ENCODE results near the gene MBD3L2B. TPM values are rescaled to one million over a fixed set of nuclear protein-coding genes. Genes with fewer than 3 reads are reported as not detected.

Gene MBD3L2B
- total and polyA plus RNA-seq, 2 experiments from 2014 or later: not detected

- TF ChIP-seq REST (IDR thresholded peaks at IDR 0.05; ENCODE audit: unreplicated experiment) (no peak), JUNB (IDR thresholded peaks at IDR 0.05; ENCODE audit: unreplicated experiment) (no peak), ETS1 (IDR thresholded peaks at IDR 0.05) (no peak), EZH2 (IDR thresholded peaks at IDR 0.05; ENCODE audit: low read depth, unreplicated experiment) (no peak), STAT1 (IDR thresholded peaks at IDR 0.05; ENCODE audit: unreplicated experiment) (no peak), CREB1 (CRISPR knock-in tag; IDR thresholded peaks at IDR 0.05; ENCODE audit: low read depth) (no peak), ZNF331 (CRISPR knock-in tag; IDR thresholded peaks at IDR 0.05; ENCODE audit: low read depth) (no peak), POLR2AphosphoS5 (IDR thresholded peaks at IDR 0.05; ENCODE audit: low read depth) (no peak)
These were observed 49.9 kb downstream of the MBD3L2B start (continued) for GRCh38 chr19:6971366-6971765.

GRCh38 chr19:6970443-6970842, 50.8 kb downstream of the MBD3L2B start:
- H3K4me1 ChIP-seq (ENCODE audit: insufficient read depth): no peaks in the 10 kb centered on the region
- H3K4me3 ChIP-seq: no peak overlapping the region
- DNase-seq (ENCODE audit: low spot score): no peak
- H3K27me3 ChIP-seq (ENCODE audit: insufficient read depth): no peaks in the 10 kb centered on the region
- Mint-ChIP-seq H3K27ac (no peak overlapping the region), H3K36me3 (ENCODE audit: low read depth) (peaks cover 30% of the 10 kb centered on the region; the same call in 2 of the 3 replicates), H3K27me3 (ENCODE audit: insufficient read depth, low read depth, poor library complexity) (no peaks in the 10 kb centered on the region), H3K9me3 (peaks cover 90% of the 10 kb centered on the region), H3K4me3 (no peak overlapping the region), H3K4me1 (no peaks in the 10 kb centered on the region)
- no peak overlapping the region for H3K27ac ChIP-seq (ENCODE audit: low read depth)
- H4K20me1 ChIP-seq (replicated peaks; ENCODE audit: insufficient read depth): no peaks in the 10 kb centered on the region
- no peaks in the 10 kb centered on the region for H3K9me2 ChIP-seq (ENCODE audit: insufficient read depth)
- H3K36me3 ChIP-seq (ENCODE audit: insufficient read depth): no peaks in the 10 kb centered on the region; the same call in 1 of the 2 replicates
- no peak for ATAC-seq
- H3F3A ChIP-seq (replicated peaks; ENCODE audit: low read depth): no peaks in the 10 kb centered on the region
- H3K79me2 ChIP-seq (replicated peaks; ENCODE audit: insufficient read depth): no peaks in the 10 kb centered on the region
- no peak overlapping the region for H3K4me2 ChIP-seq
- H2AFZ ChIP-seq: no peak overlapping the region
- no peak for TF ChIP-seq CTCF (conservative IDR thresholded peaks at IDR 0.05; ENCODE audit: low read depth in 2 of 2)
- no peak for TF ChIP-seq EZH2 (IDR thresholded peaks at IDR 0.05; ENCODE audit: low read depth, unreplicated experiment)
- no peak for TF ChIP-seq ZNF114 (CRISPR knock-in tag; IDR thresholded peaks at IDR 0.05)
- TF ChIP-seq ZNF331 (CRISPR knock-in tag; IDR thresholded peaks at IDR 0.05; ENCODE audit: low read depth): no peak
- no peak for TF ChIP-seq EZH2phosphoT487 (IDR thresholded peaks at IDR 0.05; ENCODE audit: unreplicated experiment)
- no peak for TF ChIP-seq REST (IDR thresholded peaks at IDR 0.05; ENCODE audit: unreplicated experiment)
- TF ChIP-seq NANOG (IDR thresholded peaks at IDR 0.05; ENCODE audit: borderline replicate concordance): no peak
- no peak for TF ChIP-seq CREB1 (CRISPR knock-in tag; IDR thresholded peaks at IDR 0.05; ENCODE audit: low read depth)
- no peak for TF ChIP-seq ETS1 (IDR thresholded peaks at IDR 0.05)
